Measurements from ENCODE around the gene MEPE. TPM values are rescaled to one million over a fixed set of nuclear protein-coding genes. Genes with fewer than 3 reads are reported as not detected.

MEPE gene
- total RNA-seq, 1 donor from 2014 or later: not detected

GRCh38 chr4:87853108-87853507 lies 20.3 kb downstream of the MEPE start:
- Mint-ChIP-seq H3K27ac (peak overlapping the region; percentile 3), H3K27me3 (peaks cover 6% of the 10 kb centered on the region), H3K9me3 (ENCODE audit: low read depth) (no peaks in the 10 kb centered on the region), H3K36me3 (ENCODE audit: insufficient read depth) (no peaks in the 10 kb centered on the region), H3K4me1 (ENCODE audit: low read depth) (peaks cover 13% of the 10 kb centered on the region), H3K4me3 (ENCODE audit: low read depth) (no peak overlapping the region)
- TF ChIP-seq CTCF (IDR thresholded peaks at IDR 0.05; ENCODE audit: unreplicated experiment): peak; percentile 66
- DNase-seq (ENCODE audit: low spot score, unreplicated experiment): no peak

DNA sequence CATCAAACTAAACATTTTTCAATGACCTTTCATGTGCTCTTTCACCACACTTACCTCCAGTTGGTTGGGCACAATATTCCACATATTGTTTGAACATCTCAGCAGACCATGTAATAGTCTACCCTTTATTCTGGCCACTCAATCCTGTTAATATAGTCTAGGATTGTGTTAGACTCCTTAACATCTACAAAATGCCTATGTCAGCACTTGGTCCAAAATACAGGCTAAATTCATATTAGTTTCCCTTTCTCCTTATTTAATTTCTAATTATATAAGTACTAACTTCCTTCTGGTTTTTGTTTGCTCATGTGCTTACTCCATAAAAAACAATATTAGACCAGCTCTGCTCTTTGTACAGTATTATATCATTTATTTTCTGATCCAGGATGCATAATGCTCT lies 21.1 kb downstream of the MEPE start:
- H3K36me3 Mint-ChIP-seq (ENCODE audit: insufficient read depth): no peaks in the 10 kb centered on the region
- no peak for TF ChIP-seq CTCF (IDR thresholded peaks at IDR 0.05; ENCODE audit: unreplicated experiment)
- H3K4me1 Mint-ChIP-seq (ENCODE audit: low read depth): peaks cover 11% of the 10 kb centered on the region
- no peak for DNase-seq (ENCODE audit: low spot score, unreplicated experiment)
- H3K27ac Mint-ChIP-seq: no peak overlapping the region
- no peak overlapping the region for H3K4me3 Mint-ChIP-seq (ENCODE audit: low read depth)
- peaks cover 6% of the 10 kb centered on the region for H3K27me3 Mint-ChIP-seq
- peaks cover 2% of the 10 kb centered on the region for H3K9me3 Mint-ChIP-seq (ENCODE audit: low read depth)

- Mint-ChIP-seq H3K27ac (no peak overlapping the region), H3K4me1 (ENCODE audit: low read depth) (peaks cover 11% of the 10 kb centered on the region), H3K36me3 (ENCODE audit: insufficient read depth) (no peaks in the 10 kb centered on the region), H3K4me3 (ENCODE audit: low read depth) (no peak overlapping the region), H3K27me3 (peaks cover 2% of the 10 kb centered on the region), H3K9me3 (ENCODE audit: low read depth) (peaks cover 3% of the 10 kb centered on the region)
- DNase-seq (ENCODE audit: low spot score, unreplicated experiment): no peak
- no peak for TF ChIP-seq CTCF (IDR thresholded peaks at IDR 0.05; ENCODE audit: unreplicated experiment)
These were observed 22.8 kb downstream of the MEPE start for GRCh38 chr4:87855559-87855958.

GRCh38 chr4:87856816-87857215 lies 24.0 kb downstream of the MEPE start:
- TF ChIP-seq CTCF (IDR thresholded peaks at IDR 0.05; ENCODE audit: unreplicated experiment): no peak
- peaks cover 11% of the 10 kb centered on the region for H3K4me1 Mint-ChIP-seq (ENCODE audit: low read depth)
- H3K4me3 Mint-ChIP-seq (ENCODE audit: low read depth): no peak overlapping the region
- no peak for DNase-seq (ENCODE audit: low spot score, unreplicated experiment)
- no peak overlapping the region for H3K27ac Mint-ChIP-seq
- no peaks in the 10 kb centered on the region for H3K36me3 Mint-ChIP-seq (ENCODE audit: insufficient read depth)
- peaks cover 3% of the 10 kb centered on the region for H3K9me3 Mint-ChIP-seq (ENCODE audit: low read depth)
- peaks cover 2% of the 10 kb centered on the region for H3K27me3 Mint-ChIP-seq

- TF ChIP-seq CTCF (IDR thresholded peaks at IDR 0.05; ENCODE audit: unreplicated experiment): no peak
- peaks cover 11% of the 10 kb centered on the region for H3K4me1 Mint-ChIP-seq (ENCODE audit: low read depth)
- H3K36me3 Mint-ChIP-seq (ENCODE audit: insufficient read depth): no peaks in the 10 kb centered on the region
- peaks cover 2% of the 10 kb centered on the region for H3K27me3 Mint-ChIP-seq
- H3K9me3 Mint-ChIP-seq (ENCODE audit: low read depth): peaks cover 3% of the 10 kb centered on the region
- no peak overlapping the region for H3K27ac Mint-ChIP-seq
- H3K4me3 Mint-ChIP-seq (ENCODE audit: low read depth): no peak overlapping the region
- DNase-seq (ENCODE audit: low spot score, unreplicated experiment): no peak
These were observed 25.0 kb downstream of the MEPE start for GRCh38 chr4:87857789-87858188.

Data from progenitor cell of endocrine pancreas (in vitro differentiated cells).